Heart left ventricle (tissue), 16 donors: ENCODE measurements around the gene FBN1. TPM values are rescaled to one million over a fixed set of nuclear protein-coding genes. Genes with fewer than 3 reads are reported as not detected.

Experiments
- ATAC-seq, 4 donors: fragments of 200-7000 bp; cut with Tn5 transposase; one replicate each; pipeline ENCODE4 v1.9.1; 2020 to 2022; ENCODE audit warnings: moderate library complexity in 4 of 4, mild to moderate bottlenecking in 3 of 4, moderate number of reproducible peaks in 1 of 4
- DNase-seq, 5 donors: peaks; one replicate each; pipeline ENCODE4 v3.0.0-alpha.2; 2020
- H3K27ac ChIP-seq, 12 donors: fragments of 200-600 bp; sonication (generic) in 4 of 12; one replicate each; pipeline versions ENCODE4 v1.5.0 to v1.8.0; 2016 to 2022; ENCODE audit warnings: mild to moderate bottlenecking in 2 of 12
- H3K27me3 ChIP-seq, 9 donors: fragments of 200-600 bp; sonication (generic) in 2 of 9; one replicate each; pipeline versions ENCODE4 v1.5.1 to v1.8.0; 2016 to 2022; ENCODE audit warnings: mild to moderate bottlenecking in 3 of 9
- H3K36me3 ChIP-seq, 9 donors: fragments of 200-600 bp; sonication (generic) in 2 of 9; one replicate each; pipeline versions ENCODE4 v1.5.0 to v1.8.0; 2018 to 2022; ENCODE audit warnings: mild to moderate bottlenecking in 2 of 9
- H3K4me1 ChIP-seq, 12 donors: fragments of 200-600 bp; sonication (generic) in 4 of 12; one replicate each; pipeline versions ENCODE4 v1.5.0 to v1.8.0; 2016 to 2022; ENCODE audit warnings: mild to moderate bottlenecking in 3 of 12
- H3K4me3 ChIP-seq, 12 donors: fragments of 200-600 bp; sonication (generic) in 4 of 12; one replicate each; pipeline versions ENCODE4 v1.5.0 to v1.8.0; 2017 to 2022; ENCODE audit warnings: mild to moderate bottlenecking in 9 of 12, moderate library complexity in 4 of 12
- H3K9me3 ChIP-seq, 12 donors: fragments of 200-600 bp; sonication (generic) in 4 of 12; one replicate each; pipeline versions ENCODE4 v1.5.0 to v1.8.0; 2016 to 2022; ENCODE audit warnings: mild to moderate bottlenecking in 1 of 12
- CTCF ChIP-seq, 12 donors: fragments of 200-600 bp; sonication (generic) in 4 of 12; IDR thresholded peaks; one replicate each; pipeline versions ENCODE4 v1.5.0 to v1.8.0; 2018 to 2022; ENCODE audit warnings: antibody characterized with exemption in 12 of 12, mild to moderate bottlenecking in 5 of 12
- POLR2A ChIP-seq, 2 donors: fragments of 450-650 bp; IDR thresholded peaks; one replicate each; pipeline ENCODE4 v1.6.1; 2017; ENCODE audit warnings: antibody characterized with exemption in 2 of 2, mild to moderate bottlenecking in 2 of 2, moderate library complexity in 2 of 2
- WGBS, 4 donors: extraction: QIAGEN DNeasy Blood & Tissue Kit in 2 of 4; methylation state at CpG; one replicate each; pipeline versions ENCODE4 v1.1.5 to v1.1.7; 2013 to 2018; 5-methylcytosine and 5-hydroxymethylcytosine counted together
- intact Hi-C, 10 donors: fragments of 100-400 bp; cut with DNase I; formaldehyde crosslinking; loops; one replicate each; pipeline versions ENCODE4 v1.11.1 to v1.14.2; 2022
- polyA plus RNA-seq, 2 donors: library from polyadenylated mRNA; stranded (reverse); fragments of 200-250 nt; gene quantifications; one replicate each; pipeline ENCODE4 v1.2.3, GENCODE V29; 2013
- total RNA-seq, 9 donors: library from RNA; depleted of rRNA in 2 of 9; stranded (reverse); fragments of >200 nt in 2 of 9; fragmentation: NEBNext Ultra II Directional in 3 of 9; extraction: Animal tissue kit (Norgen Biotek cat#: 25700) in 3 of 9; gene quantifications; one replicate each; pipeline versions ENCODE4 v1.1.0 to v1.2.4, GENCODE V29; 2016 to 2023
- donor health status: ischemic (EF 13 %, LVEDD 7.1; RV severe dilation, severe dysfunction).
- donor health status: healthy with polysubstance abuse.
- donor health status: DM: no; HTN: yes; CAD: no.
- donor health status: DM: no; HTN: no; CAD: no.
- donor health status: ischemic (EF 25% LVEDD 6.9; RV normal size, moderate dysfunction).
- donor health status: ischemic (EF 25% LVEDD 5.7; RV mildly dilated, moderate dysfunction).
- donor health status: healthy.
- donor health status: DM: yes; HTN: yes; CAD: no.
- donor health status: ischemic (EF 35%, LVEDD 5.7; RV mildly dilated, moderate dysfunction).
- donor health status: nonischemic (EF 11% LVEDD 7.7; RV severe dilation, severe dysfunction).
- donor health status: DM: yes; HTN: yes; CAD: no.
- donor health status: PGD.
- donor health status: ischemic (EF 29% LVEDD 5.4; RV normal size, mild dysfunction).
- donor health status: nonischemic (EF 23%, LVEDD 6.1; RV moderate dilation, normal function).

FBN1 gene
- total and polyA plus RNA-seq, 11 donors: 5.7 to 115 (median 31.4) TPM

GRCh38 chr15:48392356-48392755 is 253.2 kb downstream of the FBN1 start:
- Histone ChIP-seq H3K27me3 (no peaks in the 10 kb centered on the region), H3K4me1 (peaks cover 0 to 68% (median 10%) of the 10 kb centered on the region in 12 donors), H3K4me3 (no peak overlapping the region), H3K27ac (peak overlapping the region; percentile 7 to 63 (median 50)), H3K36me3 (no peaks in the 10 kb centered on the region), H3K9me3 (no peaks in the 10 kb centered on the region)
- WGBS, 4 donors: 40 to 53% (median 46%) methylated on average over 4 of the region's 4 CpGs
- peak in 4 of 5 donors; percentile 38 to 63 (median 52) for DNase-seq
- peak; percentile 39 to 62 (median 50) for ATAC-seq
- intact Hi-C loops: no loop called here
- TF ChIP-seq POLR2A (IDR thresholded peaks at IDR 0.05) (no peak), CTCF (IDR thresholded peaks at IDR 0.05) (no peak)

- Histone ChIP-seq H3K36me3 (no peaks in the 10 kb centered on the region), H3K27ac (peak overlapping the region; percentile 7 to 63 (median 46)), H3K4me3 (no peak overlapping the region), H3K9me3 (no peaks in the 10 kb centered on the region), H3K27me3 (no peaks in the 10 kb centered on the region), H3K4me1 (peaks cover 0 to 68% (median 10%) of the 10 kb centered on the region in 12 donors)
- intact Hi-C loops: no loop called here
- no peak for ATAC-seq
- TF ChIP-seq POLR2A (IDR thresholded peaks at IDR 0.05): no peak
- TF ChIP-seq CTCF (IDR thresholded peaks at IDR 0.05): no peak
- no peak for DNase-seq
- 92 to 98% (median 96%) methylated on average over 2 of the region's 2 CpGs for WGBS, 4 donors
These were observed 253.6 kb downstream of the FBN1 start for GRCh38 chr15:48391950-48392349.

- no peaks in the 10 kb centered on the region for H3K27me3 ChIP-seq
- intact Hi-C loops: no loop called here
- DNase-seq (no peak), ATAC-seq (peak in 1 of 4 donors; percentile 44)
- H3K9me3 ChIP-seq: no peaks in the 10 kb centered on the region
- no peak overlapping the region for H3K4me3 ChIP-seq
- no peak for TF ChIP-seq CTCF (IDR thresholded peaks at IDR 0.05)
- H3K27ac ChIP-seq: peak overlapping the region in 7 of 12 donors; percentile 3 to 49 (median 37)
- H3K4me1 ChIP-seq: peaks cover 0 to 61% (median 8%) of the 10 kb centered on the region in 12 donors
- H3K36me3 ChIP-seq: no peaks in the 10 kb centered on the region
- 69 to 73% (median 71%) methylated on average over 3 of the region's 3 CpGs for WGBS, 4 donors
These were observed 255.8 kb downstream of the FBN1 start for GRCh38 chr15:48389691-48390143.

- no peak for ATAC-seq
- Histone ChIP-seq H3K36me3 (no peaks in the 10 kb centered on the region), H3K27me3 (no peaks in the 10 kb centered on the region), H3K9me3 (no peaks in the 10 kb centered on the region), H3K4me3 (no peak overlapping the region), H3K27ac (peak overlapping the region in 4 of 12 donors; percentile 18 to 49 (median 39)), H3K4me1 (peaks cover 0 to 55% (median 7%) of the 10 kb centered on the region in 12 donors)
- intact Hi-C loops: no loop called here
- WGBS, 4 donors: 69 to 90% (median 83%) methylated on average over 1 of the region's 1 CpG
- DNase-seq: no peak
- TF ChIP-seq POLR2A (IDR thresholded peaks at IDR 0.05) (no peak), CTCF (IDR thresholded peaks at IDR 0.05) (no peak)
These were observed 256.6 kb downstream of the FBN1 start for GRCh38 chr15:48388910-48389309.
